Measurements from ENCODE around the gene RGS11.

GRCh38 chr16:275786-276232 is at the start of gene RGS11:
- TF ChIP-seq, protein P1, sequence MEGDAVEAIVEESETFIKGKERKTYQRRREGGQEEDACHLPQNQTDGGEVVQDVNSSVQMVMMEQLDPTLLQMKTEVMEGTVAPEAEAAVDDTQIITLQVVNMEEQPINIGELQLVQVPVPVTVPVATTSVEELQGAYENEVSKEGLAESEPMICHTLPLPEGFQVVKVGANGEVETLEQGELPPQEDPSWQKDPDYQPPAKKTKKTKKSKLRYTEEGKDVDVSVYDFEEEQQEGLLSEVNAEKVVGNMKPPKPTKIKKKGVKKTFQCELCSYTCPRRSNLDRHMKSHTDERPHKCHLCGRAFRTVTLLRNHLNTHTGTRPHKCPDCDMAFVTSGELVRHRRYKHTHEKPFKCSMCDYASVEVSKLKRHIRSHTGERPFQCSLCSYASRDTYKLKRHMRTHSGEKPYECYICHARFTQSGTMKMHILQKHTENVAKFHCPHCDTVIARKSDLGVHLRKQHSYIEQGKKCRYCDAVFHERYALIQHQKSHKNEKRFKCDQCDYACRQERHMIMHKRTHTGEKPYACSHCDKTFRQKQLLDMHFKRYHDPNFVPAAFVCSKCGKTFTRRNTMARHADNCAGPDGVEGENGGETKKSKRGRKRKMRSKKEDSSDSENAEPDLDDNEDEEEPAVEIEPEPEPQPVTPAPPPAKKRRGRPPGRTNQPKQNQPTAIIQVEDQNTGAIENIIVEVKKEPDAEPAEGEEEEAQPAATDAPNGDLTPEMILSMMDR (IDR thresholded peaks at IDR 0.05) = no peak
- no peak for TF ChIP-seq POLR2A (IDR thresholded peaks at IDR 0.05)
- TF ChIP-seq EP300 (IDR thresholded peaks at IDR 0.05) = no peak
